GM21360 (cell line): ENCODE measurements around the gene EIF2A.

Experiments
- ATAC-seq: cut with Tn5 transposase; IDR thresholded peaks from one replicate; pipeline ENCODE4 v1.9.1; 2021; ENCODE audit warnings: mild to moderate bottlenecking, moderate library complexity; ENCODE audit not compliant: unreplicated experiment

Gene EIF2A

DNA sequence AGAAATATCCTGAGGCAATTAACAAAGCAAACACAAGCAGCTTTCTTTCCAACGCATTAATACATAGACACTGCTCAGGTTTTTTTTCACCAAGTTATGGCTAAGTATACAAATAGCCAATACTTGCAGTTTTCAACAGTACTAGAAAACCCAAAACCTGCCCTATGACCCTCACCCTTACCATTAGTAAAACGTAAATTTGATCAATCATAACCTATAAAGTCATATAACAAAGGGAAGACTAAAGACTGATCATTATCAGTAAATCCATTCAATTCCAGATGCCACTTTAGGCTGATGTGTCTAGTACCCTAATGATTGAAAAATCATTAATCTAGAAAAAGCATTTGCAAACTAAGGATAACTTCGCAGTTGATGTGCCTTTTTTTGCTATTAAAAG, 3.5 kb upstream of the EIF2A start:
- ATAC-seq = no peak

DNA sequence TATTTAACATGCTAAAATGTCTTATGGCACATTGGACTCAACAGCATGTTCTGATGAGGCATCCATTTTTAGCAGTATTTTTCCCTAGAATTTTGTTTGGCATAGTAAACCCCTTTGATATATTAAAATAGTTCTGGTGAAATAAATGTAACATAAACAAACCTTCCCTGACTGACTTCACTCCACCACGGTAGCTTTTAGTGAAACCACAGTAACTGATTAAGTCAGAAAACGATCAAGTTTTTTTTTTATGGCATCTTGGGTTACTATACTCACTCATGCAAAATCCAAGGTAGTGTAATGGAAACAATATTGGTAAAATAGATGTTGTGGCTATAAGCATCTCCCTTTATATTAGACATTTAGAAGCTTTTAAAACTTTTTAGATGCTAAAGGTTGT, 3.1 kb upstream of the EIF2A start:
- ATAC-seq = no peak

DNA sequence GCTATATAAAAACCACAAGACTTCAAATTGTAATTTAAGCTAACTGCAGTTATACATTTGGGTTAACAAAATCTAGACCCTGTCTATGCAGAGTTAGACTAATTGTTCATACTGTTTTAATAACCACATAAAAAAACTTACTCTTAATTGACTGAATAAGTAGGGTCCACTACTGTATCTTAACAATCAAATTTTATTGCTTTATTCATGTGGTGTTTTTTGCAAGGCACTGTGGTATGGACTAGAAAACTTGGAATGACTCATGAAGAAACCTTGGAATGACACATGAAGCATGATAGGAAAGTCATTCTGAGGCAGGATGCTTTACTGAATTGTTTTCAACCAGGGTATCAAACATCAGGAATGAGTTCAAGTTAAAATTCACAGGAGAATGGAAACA, 2.5 kb upstream of the EIF2A start:
- no peak for ATAC-seq

DNA sequence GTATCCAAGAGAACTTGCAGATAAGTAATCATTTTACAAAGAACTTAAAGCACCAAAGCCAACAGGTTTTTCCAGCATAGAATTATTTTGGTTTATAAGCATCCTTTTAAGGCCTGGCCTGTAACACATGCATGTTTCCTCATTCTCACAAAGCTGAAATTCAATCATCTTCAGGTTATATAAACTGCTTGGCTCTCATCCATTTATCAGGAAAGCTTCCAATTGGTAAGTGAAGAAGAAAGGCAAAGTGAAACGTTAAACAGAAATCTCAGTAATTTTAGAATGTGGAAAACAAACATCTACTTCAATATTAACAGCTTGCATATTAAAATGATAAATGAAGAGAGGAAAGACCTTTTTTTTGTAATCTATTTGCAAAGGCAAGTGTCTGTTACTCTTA, 1.9 kb upstream of the EIF2A start:
- no peak for ATAC-seq

DNA sequence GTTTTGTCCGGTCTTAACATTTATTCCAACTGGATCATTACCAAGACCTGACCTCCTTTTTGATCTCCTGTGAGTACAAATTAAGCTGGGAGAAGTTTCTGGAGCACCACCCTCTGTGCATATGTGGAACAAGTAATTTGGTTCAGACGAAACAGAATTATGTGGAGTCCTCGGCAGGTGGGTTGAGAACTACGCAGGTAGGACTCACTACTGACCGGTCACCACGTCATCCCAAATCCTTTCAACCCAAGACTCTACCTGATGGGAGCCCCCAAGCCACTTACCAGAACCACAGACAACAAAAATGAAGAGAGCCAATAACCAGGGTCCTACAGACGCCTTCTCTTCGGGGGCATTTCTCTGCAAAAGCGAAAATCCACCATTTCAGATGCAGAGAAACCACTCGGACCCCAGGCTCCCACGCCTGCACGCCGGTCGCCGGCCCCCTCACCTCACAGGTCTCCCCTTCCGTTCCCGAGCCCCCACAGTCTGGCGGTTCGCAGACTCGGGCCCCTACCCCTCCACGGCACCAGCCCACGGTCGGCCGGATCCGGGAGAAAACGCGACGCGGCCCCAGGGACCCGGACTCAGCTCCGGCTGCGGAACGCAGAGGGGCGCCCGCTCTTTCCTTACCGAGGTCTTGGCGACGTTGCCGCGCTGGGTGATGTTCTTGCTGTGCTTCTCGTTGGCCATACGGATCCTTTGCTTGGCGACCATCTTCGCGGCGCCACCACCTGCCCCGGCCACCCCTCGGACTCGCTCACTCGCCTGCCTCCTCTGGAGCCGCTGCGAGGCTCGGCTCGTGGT, 965 bp upstream of the EIF2A start:
- peak; percentile 17 for ATAC-seq

DNA sequence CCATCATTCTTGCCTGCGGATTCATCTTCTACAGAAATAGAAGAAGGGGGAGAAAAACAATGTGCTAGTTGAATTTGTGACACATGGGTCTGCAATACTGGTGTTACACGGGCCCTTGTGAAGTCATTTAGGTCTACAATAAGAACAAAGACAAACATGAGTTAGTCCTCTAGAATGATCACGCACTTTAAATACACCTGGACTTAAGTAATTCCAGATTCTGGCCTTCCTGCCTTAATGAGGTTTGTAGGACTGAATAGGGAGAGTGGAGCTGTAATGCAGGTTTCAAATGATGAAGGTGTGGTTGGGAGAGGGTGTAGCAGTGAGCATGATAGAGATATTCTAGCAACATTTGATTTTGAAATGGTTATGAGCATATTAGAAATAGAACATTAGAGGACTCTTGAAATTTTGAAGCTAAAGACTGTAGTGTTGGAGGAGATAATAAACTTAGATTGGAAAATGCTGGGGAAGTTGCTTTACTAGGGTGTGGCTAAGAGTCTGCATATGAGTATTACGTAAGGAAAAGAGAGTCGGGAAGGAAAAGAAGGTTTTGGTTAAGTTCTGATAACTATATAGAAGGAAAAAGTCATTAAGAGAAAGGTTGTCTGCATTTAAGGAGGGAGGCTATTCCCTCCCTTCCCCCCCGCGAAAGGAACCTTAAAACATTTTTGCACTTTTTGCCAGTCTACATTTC, 606 bp downstream of the EIF2A start:
- ATAC-seq = no peak

DNA sequence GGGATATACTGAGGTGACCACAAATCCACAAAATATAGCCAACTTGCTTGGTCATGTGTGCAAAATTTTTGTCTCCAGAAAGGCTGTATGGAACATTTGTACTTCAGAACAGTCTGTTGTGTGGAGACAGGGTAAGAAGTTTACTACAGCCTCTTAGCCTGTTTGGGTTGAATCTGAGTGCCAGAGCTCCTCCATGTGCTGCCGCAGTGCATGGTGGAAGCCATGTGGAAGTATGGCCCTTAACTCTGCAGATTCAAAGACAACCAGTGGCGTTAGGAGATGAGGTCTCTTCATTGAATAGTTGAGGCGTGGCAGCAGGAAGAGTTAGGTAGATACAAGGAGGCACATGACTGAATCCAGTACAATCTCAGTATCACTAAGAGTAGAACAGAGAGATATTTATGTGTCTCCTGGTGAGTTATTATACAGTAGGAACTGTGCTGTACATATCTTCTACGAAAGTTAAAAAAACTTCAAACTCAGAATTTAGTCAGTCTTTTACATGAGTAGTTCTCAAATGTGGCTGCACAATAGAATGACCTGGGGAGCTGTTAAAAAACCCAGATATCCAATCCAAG, 9.4 kb downstream of the EIF2A start:
- no peak for ATAC-seq

DNA sequence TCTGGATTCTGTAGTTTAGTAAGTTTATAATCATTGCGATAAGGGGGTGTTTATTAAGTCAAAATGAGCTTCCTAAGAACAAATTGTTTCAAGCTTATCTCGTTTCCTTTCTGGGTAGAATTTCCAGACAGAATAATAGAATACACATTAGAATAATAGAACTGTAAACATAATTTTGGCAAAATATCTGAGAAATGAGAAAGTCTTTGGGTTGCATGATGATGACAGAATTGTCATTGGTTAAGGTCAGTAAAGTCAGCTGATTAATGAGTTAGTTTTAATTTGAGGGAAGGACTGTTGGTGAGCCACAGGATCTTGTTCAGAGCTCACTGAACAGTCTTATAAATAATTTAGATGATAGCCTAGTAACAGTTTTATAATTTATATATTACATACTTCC, 10.2 kb downstream of the EIF2A start:
- no peak for ATAC-seq

DNA sequence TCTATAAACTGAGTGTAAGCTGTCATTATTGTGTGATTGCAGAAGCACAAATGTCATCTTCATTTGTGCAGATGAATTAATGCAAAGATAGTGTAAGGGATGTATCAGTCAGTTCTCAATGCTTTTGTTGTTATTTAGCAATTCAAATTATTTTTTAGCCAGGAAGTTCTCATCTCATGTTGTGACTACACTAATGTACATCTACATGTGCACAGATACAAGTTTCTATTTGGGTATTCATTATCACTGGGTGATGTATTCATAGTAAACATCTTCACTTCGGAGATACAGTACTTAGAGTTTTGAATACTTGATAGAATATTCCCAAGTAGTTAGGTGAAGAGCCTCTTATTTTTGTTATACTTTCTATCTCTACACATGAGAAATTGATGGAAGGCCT, 11.1 kb downstream of the EIF2A start:
- no peak for ATAC-seq

DNA sequence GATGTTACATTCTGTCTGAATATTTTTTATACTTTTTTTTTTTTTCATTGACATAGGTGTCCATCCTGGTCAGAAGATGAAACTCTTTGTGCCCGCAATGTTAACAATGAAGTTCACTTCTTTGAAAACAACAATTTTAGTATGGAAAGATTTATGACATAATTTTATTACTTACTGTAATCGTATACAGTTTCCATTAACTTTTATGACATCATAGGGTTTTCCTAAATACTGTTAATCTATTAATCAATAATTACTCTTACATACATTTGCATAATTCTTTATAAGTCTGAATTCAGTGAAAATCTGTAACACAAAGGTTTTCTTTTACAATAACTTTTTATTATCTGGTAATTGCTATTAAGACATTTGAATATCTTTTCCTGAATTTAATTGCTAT, 17.7 kb downstream of the EIF2A start:
- no peak for ATAC-seq

DNA sequence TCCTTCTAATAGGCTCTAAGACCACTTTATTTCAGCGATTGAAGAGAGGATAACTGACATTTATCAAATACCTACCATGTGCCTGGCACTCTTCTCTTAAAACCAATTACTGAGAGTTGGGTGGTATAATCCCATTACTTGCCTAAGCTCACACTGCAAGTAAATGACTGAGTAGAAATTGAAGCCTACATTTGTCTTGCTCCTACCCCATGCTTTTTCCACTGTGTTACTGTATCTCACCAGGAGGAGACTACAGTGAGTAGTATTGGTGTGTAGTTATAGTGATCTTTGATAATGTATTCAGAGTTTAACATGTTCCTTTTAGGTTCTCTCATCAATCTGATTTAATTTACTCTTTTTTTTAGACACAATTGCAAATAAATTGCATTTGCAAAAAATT, 20.7 kb downstream of the EIF2A start:
- ATAC-seq = no peak

DNA sequence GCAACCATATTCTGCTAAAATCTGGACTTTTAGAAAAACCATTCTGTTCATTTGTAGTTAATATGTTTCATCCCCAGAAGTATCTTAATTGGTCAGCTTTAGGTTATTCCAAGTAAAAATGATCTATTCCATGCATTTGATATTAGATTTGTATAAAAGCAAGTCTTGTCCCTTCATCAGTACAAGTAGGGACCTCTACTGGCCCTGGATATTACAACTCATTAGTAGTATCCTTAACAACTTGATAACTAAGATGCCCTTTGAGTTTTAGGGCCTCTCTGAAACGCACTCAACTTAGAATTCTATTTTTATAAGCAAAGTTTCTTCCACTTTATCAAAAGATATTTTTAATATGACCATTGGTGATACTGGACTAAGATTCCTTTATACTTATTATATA, 31.3 kb downstream of the EIF2A start:
- ATAC-seq = no peak

DNA sequence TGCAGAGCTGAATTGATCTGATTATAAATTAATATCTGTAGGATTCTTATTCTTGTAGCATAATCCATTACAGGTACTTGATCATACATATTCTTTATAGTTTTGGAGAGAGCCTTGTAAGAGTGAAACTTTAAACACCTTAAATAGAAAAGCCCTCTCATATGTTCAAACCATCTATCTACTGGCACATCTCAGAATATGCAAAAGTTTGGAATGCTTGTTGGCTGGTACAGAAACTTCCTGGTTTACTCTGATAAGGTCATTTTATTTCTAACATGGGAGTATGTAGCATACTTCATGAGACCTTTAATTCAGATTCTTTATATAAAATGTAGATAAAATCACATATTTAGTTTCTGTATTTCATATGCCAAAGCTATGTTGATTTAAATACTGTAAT, 34.6 kb downstream of the EIF2A start:
- ATAC-seq = no peak

DNA sequence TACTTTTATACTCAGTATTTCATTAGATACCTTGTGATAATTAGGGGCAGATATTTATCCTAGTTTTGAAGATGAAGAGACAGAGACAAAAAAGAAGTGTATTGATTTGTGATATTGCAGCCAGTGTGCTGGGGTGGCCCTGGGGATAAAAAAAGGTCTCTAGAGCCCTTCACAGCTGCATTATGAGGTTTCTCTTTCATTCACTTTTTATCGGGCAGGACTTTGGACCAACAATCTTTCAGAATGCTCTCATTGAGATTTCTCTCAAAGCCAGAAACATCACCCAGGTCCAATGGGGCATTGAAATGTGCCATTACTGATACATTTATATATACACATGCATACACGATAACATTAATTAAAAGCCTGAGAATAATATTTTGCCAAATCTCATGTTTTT, 36.0 kb downstream of the EIF2A start:
- ATAC-seq = no peak

DNA sequence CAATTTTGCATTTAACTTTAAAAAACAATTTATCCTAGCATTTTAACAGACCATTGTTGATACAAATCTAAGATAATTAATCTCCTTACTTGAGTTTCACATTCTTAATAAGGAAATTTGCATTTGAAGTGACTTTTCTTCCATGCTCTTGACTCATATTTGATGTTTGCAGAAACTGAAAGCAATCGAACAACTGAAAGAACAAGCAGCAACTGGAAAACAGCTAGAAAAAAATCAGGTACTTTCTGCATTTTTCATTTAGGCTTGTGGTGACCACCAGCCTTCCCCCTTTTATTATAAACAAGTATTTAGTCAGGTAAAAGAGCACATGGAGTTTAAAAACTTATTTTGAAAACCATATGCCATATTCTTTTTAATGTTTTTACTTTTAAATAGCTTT, 36.4 kb downstream of the EIF2A start:
- ATAC-seq = no peak

DNA sequence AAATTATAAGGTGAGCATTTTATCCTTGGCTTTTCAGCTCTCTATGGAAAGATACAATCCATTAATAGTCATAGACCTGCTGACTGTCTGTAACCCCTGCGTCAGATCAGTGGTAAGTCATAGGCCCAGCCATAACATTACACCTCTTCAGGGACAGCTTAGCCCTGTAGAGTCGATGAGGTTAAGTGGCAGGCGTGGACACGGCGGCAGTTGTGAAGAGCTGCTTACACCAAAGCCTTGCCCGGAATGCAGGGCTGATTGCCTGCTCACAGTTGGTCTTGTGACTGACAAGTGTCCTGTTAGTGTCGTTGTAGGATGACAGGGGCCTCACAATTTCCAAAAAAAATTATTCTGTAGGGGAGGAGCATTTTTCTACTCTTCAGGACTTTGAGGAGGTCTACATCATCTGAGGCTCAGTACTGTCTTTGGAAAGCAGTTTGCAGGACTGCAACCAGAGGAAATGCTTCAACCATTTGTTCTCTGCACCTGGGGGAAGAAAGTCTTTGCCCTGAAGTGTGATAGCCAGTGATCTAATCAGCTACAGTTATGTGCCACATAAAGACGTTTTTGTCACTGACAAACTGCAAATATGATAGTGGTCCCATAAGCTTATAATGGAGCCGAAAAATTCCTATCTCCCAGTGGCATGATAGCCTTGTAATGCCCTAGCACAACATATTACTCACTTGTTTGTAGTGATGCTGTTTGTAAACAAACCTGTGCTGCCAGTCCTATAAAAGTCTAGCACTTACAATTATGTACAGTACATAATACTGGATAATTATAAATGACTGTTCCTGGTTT, 41.6 kb downstream of the EIF2A start:
- no peak for ATAC-seq

DNA sequence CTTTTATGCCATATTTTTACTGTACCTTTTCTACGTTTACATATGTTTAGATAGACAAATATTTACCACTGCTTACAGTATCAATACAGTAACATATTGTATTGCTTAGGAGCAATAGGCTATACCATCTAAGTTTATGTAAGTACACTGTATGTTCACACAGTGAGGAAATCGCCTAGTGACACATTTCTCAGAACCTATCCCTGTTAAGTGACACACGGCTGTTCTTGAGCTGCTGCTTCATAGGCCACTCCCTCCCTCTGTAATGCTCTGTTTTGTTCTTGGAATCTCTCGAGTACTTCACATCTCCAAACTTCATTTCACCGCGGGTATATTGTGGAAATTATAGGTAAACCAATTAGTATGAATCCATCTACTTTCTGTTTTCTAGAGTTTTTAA, 43.2 kb downstream of the EIF2A start:
- ATAC-seq = no peak

DNA sequence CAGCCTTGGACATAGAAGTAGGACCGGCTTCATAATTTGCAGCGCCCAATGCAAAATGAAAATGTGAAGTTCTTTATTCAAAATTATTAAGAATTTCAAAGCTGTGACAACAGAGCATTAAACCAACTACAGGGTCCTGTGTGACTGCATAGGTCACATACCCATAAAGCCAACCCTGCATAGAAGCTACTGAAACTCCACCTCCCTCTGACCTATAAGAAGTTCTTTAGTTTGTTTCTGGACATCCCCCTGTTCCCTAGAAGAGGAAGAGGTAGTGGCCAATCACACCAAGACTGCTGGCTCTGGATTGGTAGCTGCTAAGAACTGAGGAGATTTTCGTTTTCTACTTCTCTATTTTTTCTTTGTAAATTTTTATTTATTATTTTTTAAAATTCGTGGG, 47.6 kb downstream of the EIF2A start:
- no peak for ATAC-seq

DNA sequence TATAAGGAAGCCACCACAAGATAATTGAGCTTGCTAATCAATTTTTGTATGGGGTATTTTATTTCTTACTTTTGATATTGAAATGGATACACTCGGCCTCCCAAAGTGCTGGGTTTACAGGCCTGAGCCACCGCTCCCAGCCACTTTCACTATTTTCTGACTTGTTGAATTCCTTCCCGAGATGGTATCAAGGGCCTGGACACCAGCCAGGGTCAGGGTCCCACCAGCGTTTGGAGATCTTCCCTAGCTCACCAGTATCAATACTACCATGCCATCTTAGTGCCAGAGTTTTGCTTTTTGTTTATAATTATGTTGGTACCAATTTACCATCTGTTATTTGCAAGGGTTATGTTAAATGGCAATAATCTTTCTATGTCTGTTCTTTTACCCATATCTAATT, 51.1 kb downstream of the EIF2A start:
- ATAC-seq = no peak

DNA sequence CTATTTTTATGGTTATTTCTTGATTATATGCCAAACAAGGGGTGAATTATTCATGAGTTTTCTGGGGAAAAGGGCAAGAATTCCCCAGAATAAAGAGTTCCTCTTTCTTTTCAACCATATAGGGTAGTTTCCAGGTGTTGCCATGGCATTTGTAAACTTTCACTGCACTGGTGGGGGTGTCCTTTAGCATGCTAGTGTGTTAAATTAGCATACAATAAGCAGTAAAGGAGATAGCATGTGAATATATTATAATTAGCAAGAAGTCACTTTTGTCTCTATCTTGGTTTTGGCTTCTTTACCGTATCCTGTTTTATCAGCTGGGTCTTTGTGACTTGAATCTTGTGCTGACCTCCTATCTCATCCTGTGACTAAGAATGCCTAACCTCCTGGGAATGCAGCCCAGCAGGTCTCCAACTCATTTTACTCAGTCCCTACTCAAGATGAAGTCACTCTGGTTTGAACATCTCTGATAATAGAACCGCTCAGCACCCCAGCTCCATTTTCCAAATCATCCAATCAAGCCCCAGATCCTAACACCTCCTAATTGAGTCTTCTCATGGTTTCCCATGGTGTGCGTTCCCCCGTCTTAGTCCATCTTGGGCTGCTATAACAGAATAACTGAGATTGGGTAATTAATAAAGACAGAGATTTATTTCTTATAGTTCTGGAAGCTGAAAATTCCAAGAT, 53.2 kb downstream of the EIF2A start:
- ATAC-seq = no peak
